Nephron (organoid): ENCODE data around the gene FOXJ1.

ENCODE experiments used
- H3K27ac Mint-ChIP-seq, 3 experiments: 2 replicates each; pipeline ENCODE4 v1.8.0; 2020; ENCODE audit warnings: mixed read lengths in 3 of 3, mild to moderate bottlenecking in 2 of 3, moderate library complexity in 1 of 3
- H3K27me3 Mint-ChIP-seq: 2 replicates; pipeline ENCODE4 v1.8.0; 2021; ENCODE audit warnings: low read depth, mild to moderate bottlenecking, moderate library complexity, mixed read lengths
- H3K36me3 Mint-ChIP-seq: 2 replicates; pipeline ENCODE4 v1.8.0; 2020; ENCODE audit warnings: low read depth, mixed read lengths
- H3K4me1 Mint-ChIP-seq: 2 replicates; pipeline ENCODE4 v1.8.0; 2020; ENCODE audit warnings: mixed read lengths
- H3K4me3 Mint-ChIP-seq, 3 experiments: 2 replicates each; pipeline ENCODE4 v1.8.0; 2020; ENCODE audit warnings: mild to moderate bottlenecking in 3 of 3, mixed read lengths in 3 of 3, moderate library complexity in 2 of 3
- H3K9me3 Mint-ChIP-seq: 2 replicates; pipeline ENCODE4 v1.8.0; 2020; ENCODE audit warnings: mixed read lengths
- CTCF ChIP-seq, 3 experiments: fragments of 200-600 bp; sonication (generic); IDR thresholded peaks; one replicate each; pipeline ENCODE4 v1.5.0; 2021; ENCODE audit warnings: antibody characterized with exemption in 3 of 3; ENCODE audit not compliant: unreplicated experiment in 3 of 3

The FOXJ1 gene

DNA sequence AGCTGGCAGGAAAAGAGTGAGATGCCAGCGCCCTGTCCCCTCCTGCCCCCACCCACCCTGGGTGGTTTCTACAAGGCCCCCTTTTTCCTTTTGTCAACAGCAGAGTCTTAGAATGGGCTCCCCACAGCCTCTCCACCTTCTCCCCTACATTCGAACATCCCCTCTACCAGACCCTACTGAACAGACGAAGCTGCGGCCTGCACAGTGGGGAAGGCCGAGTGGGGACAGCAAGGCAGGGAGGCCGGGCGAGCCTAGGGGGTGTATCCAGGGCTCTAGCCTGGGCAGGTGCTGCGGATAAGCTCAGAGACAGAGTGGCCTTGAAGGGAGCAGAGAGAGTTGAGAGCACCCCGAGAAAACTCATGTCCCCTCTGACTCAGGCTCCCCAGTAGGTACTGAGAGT lies 54.7 kb downstream of the FOXJ1 start:
- Mint-ChIP-seq H3K4me1 (peaks cover 13% of the 10 kb centered on the region), H3K9me3 (no peaks in the 10 kb centered on the region), H3K36me3 (peaks cover 32% of the 10 kb centered on the region), H3K27ac (no peak overlapping the region), H3K4me3 (no peak overlapping the region), H3K27me3 (no peaks in the 10 kb centered on the region)
- TF ChIP-seq CTCF (IDR thresholded peaks at IDR 0.05; ENCODE audit: unreplicated experiment in 3 of 3), result no peak
